ENCODE data around the gene ANGPTL8. TPM values are rescaled to one million over a fixed set of nuclear protein-coding genes. Genes with fewer than 3 reads are reported as not detected.

ANGPTL8 gene
- total RNA-seq, 1 experiment from 2014 or later = not detected

- intact Hi-C loops (cut with micrococcal nuclease; ENCODE audit: unreplicated experiment) (no loop called here), in situ Hi-C loops (cut with HindIII; ENCODE audit: low pct_unique_long_range_greater_than_20kb, low sequenced_read_pairs) (no loop called here)
- CTCF ChIA-PET = no interaction called here
- Histone ChIP-seq H3K27ac (ENCODE audit: low read length) (no peak overlapping the region), H3K4me1 (ENCODE audit: control insufficient read depth, insufficient read depth, low read length) (no peaks in the 10 kb centered on the region), H3K9me3 (ENCODE audit: control insufficient read depth, insufficient read depth, low read depth, low read length) (no peaks in the 10 kb centered on the region), H3K4me3 (ENCODE audit: low read depth in 2 of 2, low read length in 2 of 2) (no peak overlapping the region), H3K27me3 (ENCODE audit: control insufficient read depth, insufficient read depth, low read length) (no peaks in the 10 kb centered on the region), H3K36me3 (ENCODE audit: control insufficient read depth, insufficient read depth, low read length) (no peaks in the 10 kb centered on the region)
- POLR2A ChIA-PET = no interaction called here
- TF ChIP-seq TCF7L2 (IDR thresholded peaks at IDR 0.05; ENCODE audit: low read depth, low read length) (no peak), CTCF (IDR thresholded peaks at IDR 0.05) (no peak), REST (IDR thresholded peaks at IDR 0.05; ENCODE audit: insufficient read depth in 1 of 2, low read depth in 2 of 2, low read length in 1 of 2) (no peak), POLR2AphosphoS5 (IDR thresholded peaks at IDR 0.05; ENCODE audit: low read depth, low read length) (no peak), SIN3A (IDR thresholded peaks at IDR 0.05; ENCODE audit: borderline replicate concordance, insufficient read depth, low read depth, low read length) (no peak)
- ATAC-seq (no peak), DNase-seq (ENCODE audit: low read depth, low spot score) (no peak)
- BruUV-seq (replicated peaks) = no TSS peak
Measured at GRCh38 chr19:11284515-11284914, 45.1 kb downstream of the ANGPTL8 start.

- H3K27ac ChIP-seq (ENCODE audit: low read length) = no peak overlapping the region
- BruUV-seq (replicated peaks) = no TSS peak
- ChIA-PET POLR2A (no interaction called here), CTCF (no interaction called here)
- ATAC-seq (no peak), DNase-seq (ENCODE audit: low read depth, low spot score) (no peak)
- H3K27me3 ChIP-seq (ENCODE audit: control insufficient read depth, insufficient read depth, low read length) = no peaks in the 10 kb centered on the region
- no peaks in the 10 kb centered on the region for H3K36me3 ChIP-seq (ENCODE audit: control insufficient read depth, insufficient read depth, low read length)
- no peaks in the 10 kb centered on the region for H3K4me1 ChIP-seq (ENCODE audit: control insufficient read depth, insufficient read depth, low read length)
- no peak overlapping the region for H3K4me3 ChIP-seq (ENCODE audit: low read depth in 2 of 2, low read length in 2 of 2)
- H3K9me3 ChIP-seq (ENCODE audit: control insufficient read depth, insufficient read depth, low read depth, low read length) = no peaks in the 10 kb centered on the region
- TF ChIP-seq POLR2AphosphoS5 (IDR thresholded peaks at IDR 0.05; ENCODE audit: low read depth, low read length) = no peak
- TF ChIP-seq TCF7L2 (IDR thresholded peaks at IDR 0.05; ENCODE audit: low read depth, low read length) = no peak
- TF ChIP-seq SIN3A (IDR thresholded peaks at IDR 0.05; ENCODE audit: borderline replicate concordance, insufficient read depth, low read depth, low read length) = no peak
- TF ChIP-seq CTCF (IDR thresholded peaks at IDR 0.05) = no peak
- no peak for TF ChIP-seq REST (IDR thresholded peaks at IDR 0.05; ENCODE audit: insufficient read depth in 1 of 2, low read depth in 2 of 2, low read length in 1 of 2)
- intact Hi-C loops (cut with micrococcal nuclease; ENCODE audit: unreplicated experiment) = no loop called here
- in situ Hi-C loops (cut with HindIII; ENCODE audit: low pct_unique_long_range_greater_than_20kb, low sequenced_read_pairs) = no loop called here
Measured at GRCh38 chr19:11286312-11286974, 47.0 kb downstream of the ANGPTL8 start.

All from Panc1 (cell line).